Coronary artery (tissue), 2 donors: ENCODE results near the gene GINS3.
A peak's percentile ranks its signal among the peaks of the same experiment; 100 is the strongest.

Experiments
- DNase-seq: peaks from one replicate; pipeline ENCODE4 v3.0.0-alpha.2; 2017; ENCODE audit warnings: low spot score
- H3K27ac ChIP-seq, 2 donors: fragments of 200-600 bp; sonication (generic); one replicate each; pipeline ENCODE4 v1.5.1; 2016 to 2019
- H3K4me3 ChIP-seq: fragments of 200-600 bp; sonication (generic); 2 replicates; pipeline ENCODE4 v1.5.1; 2016; ENCODE audit warnings: mild to moderate bottlenecking, moderate library complexity
- TF ChIP-seq, protein P1 (sequence below): fragments of 200-600 bp; sonication (generic); IDR thresholded peaks from one replicate; pipeline ENCODE4 v1.5.1; 2019; ENCODE audit warnings: antibody characterized with exemption

GINS3 gene

DNA sequence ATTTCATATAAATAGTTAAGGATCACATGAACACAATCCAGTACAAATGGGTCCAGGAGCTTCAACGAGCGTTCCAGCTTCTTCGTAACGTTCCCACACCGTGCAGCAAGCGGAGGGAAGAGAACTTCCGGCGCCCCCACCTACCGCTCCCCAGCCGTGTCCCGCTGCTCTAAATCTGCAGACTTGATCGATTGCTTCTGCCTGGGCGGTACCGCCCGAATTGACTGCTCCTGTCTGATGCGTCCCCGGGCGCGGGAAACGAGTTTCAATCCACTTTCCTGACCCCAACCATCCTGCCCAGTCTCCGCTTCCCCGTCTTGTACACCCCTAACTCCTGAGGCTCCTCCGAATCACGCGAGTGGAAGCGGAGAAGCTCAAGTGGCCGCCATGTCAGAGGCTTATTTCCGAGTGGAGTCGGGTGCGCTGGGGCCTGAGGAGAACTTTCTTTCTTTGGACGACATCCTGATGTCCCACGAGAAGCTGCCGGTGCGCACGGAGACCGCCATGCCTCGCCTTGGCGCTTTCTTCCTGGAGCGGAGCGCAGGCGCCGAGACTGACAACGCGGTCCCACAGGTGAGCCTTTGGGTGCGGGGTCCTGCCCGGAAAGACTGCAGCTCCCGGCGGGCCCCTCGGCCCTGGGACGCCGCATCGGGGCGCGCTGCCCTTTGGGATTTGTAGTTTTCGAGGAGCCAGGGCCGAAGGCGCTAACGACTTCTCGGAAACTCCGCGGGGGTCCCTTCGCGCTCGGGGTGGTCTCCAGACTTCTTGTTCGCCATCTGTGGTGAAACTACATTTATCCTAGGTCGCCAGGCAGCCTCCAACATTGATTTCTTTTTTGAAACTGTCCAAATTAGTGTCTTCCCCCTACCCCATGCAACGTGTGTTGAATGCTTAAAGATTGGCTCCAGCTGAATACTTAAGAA, at the start of gene GINS3:
GINS3 (plus strand) TSS at position 257 of the 923 bp plus-strand sequence; CDS start at position 388, 131 bp downstream.
- peak within 1 kb of the TSS; percentile 62 to 82 for H3K27ac ChIP-seq
- peak within 1 kb of the TSS; percentile 91 for H3K4me3 ChIP-seq
- TF ChIP-seq, protein P1, sequence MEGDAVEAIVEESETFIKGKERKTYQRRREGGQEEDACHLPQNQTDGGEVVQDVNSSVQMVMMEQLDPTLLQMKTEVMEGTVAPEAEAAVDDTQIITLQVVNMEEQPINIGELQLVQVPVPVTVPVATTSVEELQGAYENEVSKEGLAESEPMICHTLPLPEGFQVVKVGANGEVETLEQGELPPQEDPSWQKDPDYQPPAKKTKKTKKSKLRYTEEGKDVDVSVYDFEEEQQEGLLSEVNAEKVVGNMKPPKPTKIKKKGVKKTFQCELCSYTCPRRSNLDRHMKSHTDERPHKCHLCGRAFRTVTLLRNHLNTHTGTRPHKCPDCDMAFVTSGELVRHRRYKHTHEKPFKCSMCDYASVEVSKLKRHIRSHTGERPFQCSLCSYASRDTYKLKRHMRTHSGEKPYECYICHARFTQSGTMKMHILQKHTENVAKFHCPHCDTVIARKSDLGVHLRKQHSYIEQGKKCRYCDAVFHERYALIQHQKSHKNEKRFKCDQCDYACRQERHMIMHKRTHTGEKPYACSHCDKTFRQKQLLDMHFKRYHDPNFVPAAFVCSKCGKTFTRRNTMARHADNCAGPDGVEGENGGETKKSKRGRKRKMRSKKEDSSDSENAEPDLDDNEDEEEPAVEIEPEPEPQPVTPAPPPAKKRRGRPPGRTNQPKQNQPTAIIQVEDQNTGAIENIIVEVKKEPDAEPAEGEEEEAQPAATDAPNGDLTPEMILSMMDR = no peak
- DNase-seq = peak; percentile 87

- Histone ChIP-seq H3K27ac (no peak overlapping the region), H3K4me3 (no peak overlapping the region)
- TF ChIP-seq, protein P1 = no peak
- no peak for DNase-seq
Observed at GRCh38 chr16:58343562-58343961, 48.7 kb upstream of the GINS3 start.

GRCh38 chr16:58345574-58346354, 46.5 kb upstream of the GINS3 start:
- DNase-seq = no peak
- no peak overlapping the region for H3K27ac ChIP-seq
- TF ChIP-seq, protein P1 = no peak
- H3K4me3 ChIP-seq = no peak overlapping the region

DNA sequence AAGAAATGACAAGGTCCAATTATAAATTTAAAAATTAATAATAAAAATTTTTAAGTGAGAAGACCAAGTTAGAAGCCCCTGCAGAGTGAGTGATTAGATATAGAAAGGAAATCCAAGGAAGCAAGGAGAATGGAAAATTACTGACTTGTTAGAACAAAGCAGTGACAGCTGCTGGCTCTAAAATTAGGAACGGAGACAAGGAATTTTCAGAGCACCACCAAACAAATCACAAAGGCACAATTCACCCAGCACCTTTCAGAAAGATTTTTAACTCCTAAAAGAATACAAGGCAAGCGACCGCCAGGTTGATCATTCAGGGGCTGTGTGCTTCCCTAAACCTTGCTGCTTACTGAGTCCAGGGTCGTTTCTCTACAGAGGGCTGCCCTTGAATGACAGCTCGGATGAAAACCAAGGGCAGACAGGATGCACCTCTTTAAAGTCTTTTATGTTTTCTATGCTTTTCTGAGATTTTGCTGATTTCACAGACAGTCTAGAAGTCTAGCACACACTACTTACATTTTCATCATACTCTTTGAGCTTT, 45.4 kb upstream of the GINS3 start:
- Histone ChIP-seq H3K27ac (no peak overlapping the region), H3K4me3 (no peak overlapping the region)
- no peak for DNase-seq
- TF ChIP-seq, protein P1 = no peak

DNA sequence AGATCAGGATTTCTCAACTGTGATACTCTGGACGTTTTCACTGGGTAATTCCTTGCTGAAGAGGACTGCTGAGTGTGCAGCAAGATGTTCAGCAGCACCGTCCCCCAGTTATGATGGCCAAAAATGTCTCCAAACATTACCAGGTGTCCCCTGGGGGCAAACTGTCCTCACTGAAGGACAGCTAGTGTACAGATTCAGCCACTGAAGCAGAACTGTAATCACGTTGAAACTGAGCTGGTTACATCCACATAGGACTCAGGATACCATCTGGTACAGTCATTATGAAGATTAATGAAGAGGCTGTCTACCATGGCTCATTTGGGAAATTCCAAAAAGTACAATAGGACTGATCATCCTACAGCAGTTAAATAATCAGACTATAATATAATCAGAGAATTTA, 43.3 kb upstream of the GINS3 start:
- Histone ChIP-seq H3K27ac (no peak overlapping the region), H3K4me3 (no peak overlapping the region)
- TF ChIP-seq, protein P1 = no peak
- no peak for DNase-seq

DNA sequence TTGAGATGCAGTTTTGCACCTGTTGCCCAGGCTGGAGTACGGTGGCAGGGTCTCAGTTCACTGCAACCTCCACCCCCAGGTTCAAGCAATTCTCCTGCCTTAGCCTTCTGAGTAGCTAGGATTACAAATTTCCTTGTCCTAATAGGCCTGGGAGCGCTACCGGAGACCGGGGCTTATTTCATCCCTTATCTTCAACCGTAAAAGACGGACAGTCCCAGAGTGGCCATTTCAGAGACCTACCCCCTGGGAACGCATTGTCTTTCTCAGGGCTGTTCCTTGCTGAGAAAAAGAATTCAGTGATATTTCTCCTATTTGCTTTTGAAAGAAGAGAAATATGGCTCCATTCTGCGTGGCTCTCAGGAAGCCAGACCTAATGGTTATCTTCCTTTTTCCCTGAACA, 39.6 kb upstream of the GINS3 start:
- H3K27ac ChIP-seq = no peak overlapping the region
- TF ChIP-seq, protein P1 = no peak
- no peak for DNase-seq
- no peak overlapping the region for H3K4me3 ChIP-seq
